Trophoblast cell (in vitro differentiated cells and primary cell): ENCODE measurements around the gene CACNA2D4.

Experiments
- DNase-seq, 2 donors: peaks; one replicate each; pipeline ENCODE4 v3.0.0-alpha.2; 2016
- H2AFZ ChIP-seq: 2 replicates; pipeline ENCODE4 v1.6.1; 2013; ENCODE audit warnings: low read length, moderate library complexity, mild to moderate bottlenecking; ENCODE audit not compliant: insufficient read depth, poor library complexity
- H2AK5ac ChIP-seq: 2 replicates; pipeline ENCODE4 v1.6.1; 2013; ENCODE audit warnings: mild to moderate bottlenecking, low read length
- H2BK120ac ChIP-seq: 2 replicates; pipeline ENCODE4 v1.6.1; 2013; ENCODE audit warnings: low read length, mild to moderate bottlenecking, moderate library complexity; ENCODE audit not compliant: insufficient read depth, poor library complexity
- H2BK12ac ChIP-seq: 2 replicates; pipeline ENCODE4 v1.6.1; 2013; ENCODE audit warnings: mild to moderate bottlenecking, low read length, moderate library complexity
- H2BK5ac ChIP-seq: 2 replicates; pipeline ENCODE4 v1.6.1; 2013; ENCODE audit warnings: low read length, low read depth, moderate library complexity, mild to moderate bottlenecking; ENCODE audit not compliant: poor library complexity
- H3K14ac ChIP-seq: 2 replicates; pipeline ENCODE4 v1.6.1; 2013; ENCODE audit warnings: mild to moderate bottlenecking, low read length
- H3K18ac ChIP-seq: 2 replicates; pipeline ENCODE4 v1.6.1; 2013; ENCODE audit warnings: mild to moderate bottlenecking, low read length
- H3K23ac ChIP-seq: 2 replicates; pipeline ENCODE4 v1.6.1; 2013; ENCODE audit warnings: low read length
- H3K27ac ChIP-seq: 2 replicates; pipeline ENCODE4 v1.5.1; 2013; ENCODE audit warnings: low read depth, mild to moderate bottlenecking, inconsistent platforms, low read length, moderate library complexity
- H3K27me3 ChIP-seq: 2 replicates; pipeline ENCODE4 v1.6.1; 2013; ENCODE audit warnings: inconsistent platforms, mild to moderate bottlenecking, low read length, moderate library complexity; ENCODE audit not compliant: insufficient read depth
- H3K36me3 ChIP-seq, 2 experiments: 1 replicate in 1 of 2; 2 replicates in 1 of 2; pipeline ENCODE4 v1.6.1; 2013; ENCODE audit warnings: low read length in 2 of 2, mild to moderate bottlenecking in 2 of 2, moderate library complexity in 1 of 2; ENCODE audit not compliant: insufficient read depth in 2 of 2, control insufficient read depth in 1 of 2
- H3K4ac ChIP-seq: 2 replicates; pipeline ENCODE4 v1.6.1; 2013; ENCODE audit warnings: low read depth, mild to moderate bottlenecking, low read length, moderate library complexity
- H3K4me1 ChIP-seq, 2 experiments: 1 replicate in 1 of 2; 2 replicates in 1 of 2; pipeline ENCODE4 v1.6.1; 2013; ENCODE audit warnings: low read length in 2 of 2, mild to moderate bottlenecking in 2 of 2, moderate library complexity in 1 of 2; ENCODE audit not compliant: insufficient read depth in 2 of 2, control insufficient read depth in 1 of 2
- H3K4me2 ChIP-seq: 2 replicates; pipeline ENCODE4 v1.6.1; 2013; ENCODE audit warnings: inconsistent platforms, mild to moderate bottlenecking, low read length, moderate library complexity
- H3K4me3 ChIP-seq: 2 replicates; pipeline ENCODE4 v1.5.1; 2013; ENCODE audit warnings: mild to moderate bottlenecking, low read depth, low read length, inconsistent platforms
- H3K79me1 ChIP-seq: one replicate; pipeline ENCODE4 v1.6.1; 2013; ENCODE audit warnings: low read length
- H3K79me2 ChIP-seq: 2 replicates; pipeline ENCODE4 v1.6.1; 2013; ENCODE audit warnings: low read length, mild to moderate bottlenecking; ENCODE audit not compliant: control insufficient read depth, insufficient read depth, poor library complexity
- H3K9ac ChIP-seq: 2 replicates; pipeline ENCODE4 v1.6.1; 2013; ENCODE audit warnings: mild to moderate bottlenecking, low read length
- H3K9me3 ChIP-seq: 2 replicates; pipeline ENCODE4 v1.6.1; 2013; ENCODE audit warnings: low read depth, mild to moderate bottlenecking, control low read depth, inconsistent platforms, low read length; ENCODE audit not compliant: insufficient read depth
- H4K12ac ChIP-seq: 2 replicates; pipeline ENCODE4 v1.6.1; 2013; ENCODE audit warnings: low read depth, mild to moderate bottlenecking, low read length, moderate library complexity
- H4K8ac ChIP-seq: 2 replicates; pipeline ENCODE4 v1.6.1; 2013; ENCODE audit warnings: low read depth, mild to moderate bottlenecking, low read length, moderate library complexity
- H4K91ac ChIP-seq: one replicate; pipeline ENCODE4 v1.6.1; 2013; ENCODE audit warnings: low read depth, mild to moderate bottlenecking, low read length, moderate library complexity
- WGBS: extraction: QIAGEN DNeasy Blood & Tissue Kit; methylation state at CpG from one replicate; pipeline ENCODE4 v1.1.7; 2013; ENCODE audit warnings: missing lambda C conversion rate; ENCODE audit not compliant: insufficient read length, insufficient coverage; ENCODE audit errors: extremely low coverage; 5-methylcytosine and 5-hydroxymethylcytosine counted together

CACNA2D4 gene

DNA sequence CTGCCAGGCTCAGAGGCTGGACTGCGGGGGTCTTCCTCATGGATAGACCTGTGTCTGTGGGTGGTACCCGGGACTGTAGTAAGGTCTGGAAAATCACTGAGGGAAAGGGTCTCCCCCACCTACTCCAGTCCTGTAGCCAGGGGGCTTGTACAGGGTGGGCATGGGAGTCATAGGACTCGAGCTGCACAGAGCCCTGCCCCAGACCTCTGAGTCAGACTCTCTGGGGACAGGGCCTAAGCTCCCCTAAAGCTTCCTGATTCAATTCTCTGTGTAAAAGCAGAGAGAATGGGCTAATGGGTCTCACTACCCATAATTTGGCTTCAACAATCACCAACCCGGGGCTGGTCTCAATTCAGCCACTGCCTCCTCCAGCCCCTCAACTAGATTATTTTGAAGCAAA, 71.0 kb downstream of the CACNA2D4 start:
- H4K91ac ChIP-seq, result no peak overlapping the region
- no peak overlapping the region for H4K8ac ChIP-seq
- H3K9ac ChIP-seq, result no peak overlapping the region
- H2BK5ac ChIP-seq, result no peak overlapping the region
- no peaks in the 10 kb centered on the region for H3K79me2 ChIP-seq
- H3K9me3 ChIP-seq, result no peaks in the 10 kb centered on the region
- no peak overlapping the region for H2BK12ac ChIP-seq
- H2AK5ac ChIP-seq, result no peak overlapping the region
- no peaks in the 10 kb centered on the region for H3K79me1 ChIP-seq
- WGBS, result no CpG with 5 or more reads among the region's 4 CpGs
- no peaks in the 10 kb centered on the region for H3K27me3 ChIP-seq
- no peak overlapping the region for H3K23ac ChIP-seq
- no peak overlapping the region for H3K18ac ChIP-seq
- H3K14ac ChIP-seq, result no peak overlapping the region
- no peak overlapping the region for H3K4ac ChIP-seq
- no peak overlapping the region for H3K4me3 ChIP-seq
- no peak overlapping the region for H4K12ac ChIP-seq
- no peak overlapping the region for H2AFZ ChIP-seq
- no peaks in the 10 kb centered on the region for H3K36me3 ChIP-seq
- no peak overlapping the region for H3K27ac ChIP-seq
- no peak overlapping the region for H3K4me2 ChIP-seq
- no peaks in the 10 kb centered on the region for H3K4me1 ChIP-seq
- no peak overlapping the region for H2BK120ac ChIP-seq
- no peak for DNase-seq

DNA sequence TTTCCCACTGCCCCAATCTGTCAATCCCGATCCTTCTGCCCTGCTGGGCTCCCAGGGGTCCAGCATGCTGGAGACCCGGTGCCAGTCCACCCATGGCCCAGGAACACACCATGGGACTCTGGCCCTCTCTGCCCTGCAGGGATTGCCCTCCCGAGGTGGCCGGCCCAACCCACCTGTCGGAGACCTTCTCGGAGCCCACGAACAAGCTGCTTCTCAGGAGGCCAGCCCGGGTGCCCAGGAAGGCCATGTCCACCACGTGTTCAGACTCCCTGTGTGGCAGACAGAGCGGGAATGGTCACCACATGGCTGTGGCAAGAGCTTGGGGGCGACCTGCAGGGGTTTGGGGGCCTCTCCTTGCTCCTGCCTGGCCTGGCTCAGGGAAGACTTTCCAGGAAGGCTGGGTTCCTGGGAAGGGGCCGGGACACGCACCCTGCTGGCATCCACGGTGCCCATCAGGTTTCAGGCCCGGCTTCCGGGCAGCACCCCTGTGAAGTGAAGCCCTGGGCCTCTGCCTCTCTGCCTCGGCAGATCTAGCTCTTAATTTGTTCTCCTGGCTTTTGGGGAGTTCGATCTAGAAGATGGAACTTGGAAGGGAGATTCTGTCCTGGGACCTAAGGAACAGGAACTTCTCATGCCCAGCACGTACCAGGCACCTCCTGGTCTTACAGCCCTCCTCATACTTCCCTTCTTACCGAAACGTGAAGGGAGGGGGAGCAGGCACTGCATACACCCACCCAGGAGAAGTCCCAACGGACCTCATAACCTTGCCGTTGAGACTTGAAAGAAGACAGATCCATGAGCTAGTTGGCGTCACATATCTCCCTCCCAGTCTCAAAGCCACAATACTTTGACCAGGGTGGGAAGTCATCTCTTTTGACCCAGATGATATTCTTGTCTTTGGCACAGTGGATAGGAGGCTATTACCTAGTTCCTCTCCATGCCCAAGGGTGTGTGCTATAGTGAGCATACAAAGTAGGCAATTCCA, 71.7 kb downstream of the CACNA2D4 start:
- Histone ChIP-seq H3K4me3 (no peak overlapping the region), H3K4me1 (no peaks in the 10 kb centered on the region), H3K4ac (no peak overlapping the region), H3K79me1 (no peaks in the 10 kb centered on the region), H3K14ac (no peak overlapping the region), H2BK12ac (no peak overlapping the region), H4K12ac (no peak overlapping the region), H2BK120ac (no peak overlapping the region), H3K23ac (no peak overlapping the region), H4K91ac (no peak overlapping the region), H2BK5ac (no peak overlapping the region), H3K9ac (no peak overlapping the region), H3K9me3 (no peaks in the 10 kb centered on the region), H3K36me3 (no peaks in the 10 kb centered on the region), H3K27me3 (no peaks in the 10 kb centered on the region), H3K79me2 (no peaks in the 10 kb centered on the region), H3K18ac (no peak overlapping the region), H2AK5ac (no peak overlapping the region), H4K8ac (no peak overlapping the region), H2AFZ (no peak overlapping the region), H3K4me2 (no peak overlapping the region), H3K27ac (no peak overlapping the region)
- no peak for DNase-seq
- no CpG with 5 or more reads among the region's 24 CpGs for whole genome bisulfite sequencing

DNA sequence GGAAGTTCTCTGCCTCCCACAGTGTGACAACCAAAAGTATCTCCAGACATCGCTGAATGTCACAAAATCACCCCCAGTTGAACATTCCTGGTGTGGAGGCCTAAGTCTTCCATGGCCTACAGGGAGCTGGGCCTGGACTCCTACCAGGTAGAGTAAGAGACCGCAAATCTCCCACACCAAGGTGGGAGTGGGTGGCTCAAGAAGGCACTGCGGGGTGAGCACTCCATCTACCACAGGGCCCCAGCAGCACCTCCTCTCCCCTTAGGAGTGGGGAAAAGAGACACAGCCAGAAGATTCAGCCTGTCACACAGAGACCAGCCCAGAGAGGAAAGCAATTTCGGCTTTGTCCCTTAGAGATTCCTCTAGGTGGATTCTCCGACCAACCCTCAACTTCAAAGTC, 72.6 kb downstream of the CACNA2D4 start:
- Histone ChIP-seq H3K18ac (no peak overlapping the region), H2BK120ac (no peak overlapping the region), H2AFZ (no peak overlapping the region), H3K27ac (no peak overlapping the region), H3K14ac (no peak overlapping the region), H3K4ac (no peak overlapping the region), H3K9me3 (no peaks in the 10 kb centered on the region), H4K91ac (no peak overlapping the region), H3K27me3 (no peaks in the 10 kb centered on the region), H3K4me2 (no peak overlapping the region), H3K4me1 (no peaks in the 10 kb centered on the region), H3K23ac (no peak overlapping the region), H2BK12ac (no peak overlapping the region), H3K79me2 (no peaks in the 10 kb centered on the region), H4K8ac (no peak overlapping the region), H2BK5ac (no peak overlapping the region), H2AK5ac (no peak overlapping the region), H3K4me3 (no peak overlapping the region), H3K9ac (no peak overlapping the region), H3K36me3 (no peaks in the 10 kb centered on the region), H4K12ac (no peak overlapping the region), H3K79me1 (no peaks in the 10 kb centered on the region)
- WGBS, result no CpG with 5 or more reads among the region's 5 CpGs
- DNase-seq, result no peak

DNA sequence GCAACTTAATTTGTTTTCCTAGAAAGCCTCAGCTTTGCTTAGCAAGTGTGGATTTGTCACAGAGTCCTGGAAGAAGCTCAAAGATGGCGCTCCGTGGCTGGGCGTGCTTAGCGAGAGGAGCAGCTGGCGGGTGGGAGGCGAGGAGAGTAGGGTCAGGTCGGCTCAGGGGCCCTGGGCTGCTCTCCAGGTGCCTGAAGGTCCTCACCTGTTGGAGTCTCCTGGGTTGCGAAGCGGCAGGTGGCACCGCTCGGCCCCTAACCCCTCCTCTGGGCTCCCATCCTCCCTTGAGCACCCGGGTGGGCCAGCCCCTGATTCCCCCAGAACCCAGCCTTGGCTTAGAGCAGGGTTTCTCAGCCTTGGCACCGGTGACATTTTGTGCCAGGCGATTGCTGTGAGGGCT, 73.0 kb downstream of the CACNA2D4 start:
- Histone ChIP-seq H3K36me3 (no peaks in the 10 kb centered on the region), H3K79me2 (no peaks in the 10 kb centered on the region), H2BK12ac (no peak overlapping the region), H4K8ac (no peak overlapping the region), H3K23ac (no peak overlapping the region), H4K91ac (no peak overlapping the region), H3K79me1 (no peaks in the 10 kb centered on the region), H3K4ac (no peak overlapping the region), H3K4me1 (no peaks in the 10 kb centered on the region), H3K9ac (no peak overlapping the region), H2AFZ (no peak overlapping the region), H2AK5ac (no peak overlapping the region), H3K4me3 (no peak overlapping the region), H3K14ac (no peak overlapping the region), H3K18ac (no peak overlapping the region), H4K12ac (no peak overlapping the region), H3K9me3 (no peaks in the 10 kb centered on the region), H3K4me2 (no peak overlapping the region), H2BK5ac (no peak overlapping the region), H2BK120ac (no peak overlapping the region), H3K27me3 (no peaks in the 10 kb centered on the region), H3K27ac (no peak overlapping the region)
- DNase-seq, result no peak
- WGBS, result no CpG with 5 or more reads among the region's 14 CpGs
